GM19239 (cell line): ENCODE data around the gene OR13C5.

Experiments used
- DNase-seq: peaks from one replicate; pipeline ENCODE4 v3.0.0; 2011; ENCODE audit warnings: low spot score; ENCODE audit not compliant: insufficient read length
- FAIRE-seq: peaks from 2 replicates; lab custom pipeline; 2011; peaks lifted over from hg19 to GRCh38; lab: Jason Lieb, UNC

OR13C5 gene

DNA sequence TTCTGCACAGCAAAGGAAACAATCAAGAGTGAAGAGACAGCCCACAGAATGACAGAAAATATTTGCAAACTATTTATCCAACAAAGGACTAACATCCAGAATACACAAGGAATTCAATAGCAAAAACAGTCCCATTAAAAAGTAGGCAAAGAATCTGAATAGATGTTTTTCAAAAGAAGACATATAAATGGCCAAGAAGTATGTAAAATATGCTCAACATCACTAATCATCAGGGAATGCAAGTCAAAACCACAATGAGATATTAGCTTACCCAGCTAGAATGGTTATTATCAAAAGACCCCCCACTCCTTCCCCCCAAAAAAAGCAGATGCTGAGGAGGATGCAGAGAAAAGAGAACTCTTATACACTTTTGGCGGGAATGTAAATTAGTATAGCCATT lies 43.7 kb downstream of the OR13C5 start:
- DNase-seq (no peak), FAIRE-seq (no peak)

DNA sequence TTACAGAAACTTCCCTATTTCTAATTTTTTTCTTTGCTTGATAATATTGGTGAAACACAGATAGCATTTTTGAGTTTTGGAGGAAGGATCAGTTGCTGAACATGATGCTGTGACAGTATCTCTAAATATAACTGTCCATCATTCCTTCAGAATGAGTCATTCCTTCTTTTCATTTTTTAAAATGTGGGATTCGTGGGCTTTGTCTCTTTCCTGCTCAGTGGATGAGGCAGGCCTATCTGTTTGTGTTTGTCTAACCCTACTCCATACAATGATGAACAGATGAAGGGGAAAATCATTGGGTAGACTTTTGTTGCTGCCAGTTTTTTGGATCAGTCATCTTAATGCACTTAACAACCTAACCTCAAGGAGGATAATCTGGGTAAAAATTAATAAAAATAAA lies 46.0 kb downstream of the OR13C5 start:
- DNase-seq, result no peak
- no peak for FAIRE-seq
